AG04449 (cell line): ENCODE data around the gene RAB44.

ENCODE experiments used
- CTCF ChIA-PET: fragments of 350-600 bp; formaldehyde crosslinking; extraction: SDS; loops from one replicate; lab custom pipeline; 2021; ENCODE audit warnings: antibody characterized with exemption; lab: Yijun Ruan, JAX
- POLR2A ChIA-PET: fragments of 400-600, 350-600 bp; formaldehyde crosslinking; extraction: SDS; loops from one replicate; lab custom pipeline; 2020; ENCODE audit warnings: antibody characterized with exemption, inconsistent platforms; lab: Yijun Ruan, JAX
- DNase-seq: peaks from one replicate; pipeline ENCODE4 v3.0.0-alpha.2; 2010; ENCODE audit warnings: low read depth, low spot score
- H3K4me3 ChIP-seq: 2 replicates; pipeline ENCODE4 v1.5.1; 2011; ENCODE audit warnings: low read depth, mild to moderate bottlenecking, control low read depth, low read length
- TF ChIP-seq, protein P1 (sequence below): IDR thresholded peaks from one replicate; pipeline ENCODE4 v1.5.1; 2011; ENCODE audit warnings: mild to moderate bottlenecking, moderate library complexity, low read length, control low read depth, inconsistent platforms; ENCODE audit not compliant: insufficient read depth; ENCODE audit errors: missing control alignments

Gene RAB44

DNA sequence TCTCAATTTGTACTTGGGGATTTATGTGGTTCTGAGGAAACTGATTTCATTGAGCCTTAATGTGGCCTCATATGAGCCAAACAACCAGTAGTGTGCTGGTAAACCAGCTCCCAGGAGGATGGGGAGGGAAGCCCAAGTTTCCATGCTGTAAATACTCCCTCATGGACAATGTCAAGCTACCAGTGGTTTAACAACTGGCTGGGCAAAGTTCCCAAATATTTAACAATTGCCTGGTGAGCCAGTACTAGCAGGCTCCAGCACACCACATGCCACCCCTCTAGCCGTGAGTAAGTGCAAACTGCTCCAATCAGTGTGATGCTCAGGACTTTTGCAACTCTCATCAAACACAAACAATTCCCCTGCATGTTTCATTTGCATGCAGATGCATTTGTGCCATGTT is 38.4 kb upstream of the RAB44 start:
- ChIA-PET CTCF (no interaction called here), POLR2A (interaction anchor here (1.1 kb wide), 1 partner anchor 19 kb away, joined by 3 read pairs; the partner anchor contains the start of gene CDKN1A)
- no peak for DNase-seq
- TF ChIP-seq, protein P1, sequence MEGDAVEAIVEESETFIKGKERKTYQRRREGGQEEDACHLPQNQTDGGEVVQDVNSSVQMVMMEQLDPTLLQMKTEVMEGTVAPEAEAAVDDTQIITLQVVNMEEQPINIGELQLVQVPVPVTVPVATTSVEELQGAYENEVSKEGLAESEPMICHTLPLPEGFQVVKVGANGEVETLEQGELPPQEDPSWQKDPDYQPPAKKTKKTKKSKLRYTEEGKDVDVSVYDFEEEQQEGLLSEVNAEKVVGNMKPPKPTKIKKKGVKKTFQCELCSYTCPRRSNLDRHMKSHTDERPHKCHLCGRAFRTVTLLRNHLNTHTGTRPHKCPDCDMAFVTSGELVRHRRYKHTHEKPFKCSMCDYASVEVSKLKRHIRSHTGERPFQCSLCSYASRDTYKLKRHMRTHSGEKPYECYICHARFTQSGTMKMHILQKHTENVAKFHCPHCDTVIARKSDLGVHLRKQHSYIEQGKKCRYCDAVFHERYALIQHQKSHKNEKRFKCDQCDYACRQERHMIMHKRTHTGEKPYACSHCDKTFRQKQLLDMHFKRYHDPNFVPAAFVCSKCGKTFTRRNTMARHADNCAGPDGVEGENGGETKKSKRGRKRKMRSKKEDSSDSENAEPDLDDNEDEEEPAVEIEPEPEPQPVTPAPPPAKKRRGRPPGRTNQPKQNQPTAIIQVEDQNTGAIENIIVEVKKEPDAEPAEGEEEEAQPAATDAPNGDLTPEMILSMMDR: no peak
- no peak overlapping the region for H3K4me3 ChIP-seq

DNA sequence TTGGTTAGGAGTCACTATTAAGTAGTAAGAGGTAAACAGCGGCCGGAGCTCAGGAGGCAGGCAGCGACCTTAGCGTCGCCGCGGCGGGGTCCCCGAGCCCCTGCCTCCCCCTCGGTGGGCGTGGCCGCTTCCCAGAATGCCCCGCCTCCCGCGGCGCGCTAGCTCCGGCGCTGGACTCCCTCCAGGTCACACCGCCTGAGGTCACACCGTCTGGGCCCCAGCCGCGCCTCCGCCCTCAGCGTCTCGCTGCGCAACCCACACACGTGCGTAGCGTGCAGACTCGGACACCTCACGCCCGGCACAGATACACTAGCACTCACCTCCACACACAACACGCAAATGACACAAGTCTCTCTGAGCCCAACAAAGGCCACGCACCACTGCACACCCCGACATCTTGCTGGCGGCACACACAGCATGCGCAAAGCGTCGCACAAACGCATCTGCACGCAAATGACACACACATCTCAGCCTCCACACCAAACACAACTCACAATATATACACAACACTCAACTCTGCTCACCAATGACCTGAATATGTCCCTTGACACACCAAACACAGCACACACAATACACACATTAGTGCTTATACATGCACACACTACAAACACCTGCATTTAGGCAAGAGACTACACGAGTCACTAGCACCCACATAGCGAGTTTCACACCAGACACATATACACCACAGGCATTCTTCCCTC is 36.7 kb upstream of the RAB44 start:
- ChIA-PET POLR2A (interaction anchor here (1.0 kb wide), 1 partner anchor 18 kb away, joined by 5 read pairs; the partner anchor contains the start of gene CDKN1A), CTCF (interaction anchor here (1.2 kb wide), 1 partner anchor 99 kb away, joined by 3 read pairs; no protein-coding TSS in a partner anchor)
- DNase-seq: no peak
- no peak overlapping the region for H3K4me3 ChIP-seq
- TF ChIP-seq, protein P1: no peak

DNA sequence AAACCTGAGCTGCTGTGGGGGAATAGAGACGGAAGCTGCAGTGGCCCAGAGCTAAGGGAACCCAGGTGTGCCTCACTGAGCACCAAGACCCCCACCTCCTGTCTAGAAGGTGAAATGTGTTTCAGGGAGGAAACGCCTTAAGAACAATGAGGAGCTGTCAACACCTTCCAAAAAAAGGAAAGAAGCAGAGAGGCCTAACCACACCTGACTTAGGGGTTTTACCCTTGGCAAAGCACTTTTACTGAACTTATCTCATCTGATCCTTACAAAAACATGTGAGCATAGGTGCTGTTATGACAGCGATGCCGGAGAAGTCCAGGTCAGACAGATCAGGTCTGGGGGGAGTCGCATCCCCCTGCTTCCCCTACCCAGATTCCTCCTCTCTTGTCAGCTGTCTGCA is 35.2 kb upstream of the RAB44 start:
- CTCF ChIA-PET: no interaction called here
- TF ChIP-seq, protein P1: no peak
- DNase-seq: no peak
- no peak overlapping the region for H3K4me3 ChIP-seq
- POLR2A ChIA-PET: no interaction called here

DNA sequence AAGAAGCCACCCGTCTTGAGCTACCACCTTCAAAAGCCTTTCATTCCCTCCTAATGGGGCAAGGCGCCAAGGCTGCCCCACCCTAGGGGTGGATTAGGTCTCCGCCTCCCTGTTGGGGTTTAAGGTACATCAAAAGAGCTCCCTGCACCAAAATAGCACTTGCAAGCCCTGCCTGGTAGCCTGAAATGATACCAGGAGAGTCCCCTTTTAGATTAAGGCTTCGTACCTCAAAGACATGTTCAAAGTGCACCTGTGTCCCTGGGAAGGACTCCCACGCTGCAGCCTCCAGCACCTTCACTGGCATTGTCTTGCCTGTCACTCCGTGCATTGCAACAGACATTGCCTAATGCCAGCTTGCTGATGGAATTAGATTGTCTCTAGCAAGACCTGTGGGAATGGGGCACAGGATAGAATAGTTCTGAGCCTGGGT is 34.8 kb upstream of the RAB44 start:
- POLR2A ChIA-PET: no interaction called here
- no peak overlapping the region for H3K4me3 ChIP-seq
- CTCF ChIA-PET: interaction anchor here (1.0 to 3.1 kb wide), 3 partner anchors 12 to 62 kb away, joined by 3 to 15 read pairs (median 4); no protein-coding TSS in a partner anchor

DNA sequence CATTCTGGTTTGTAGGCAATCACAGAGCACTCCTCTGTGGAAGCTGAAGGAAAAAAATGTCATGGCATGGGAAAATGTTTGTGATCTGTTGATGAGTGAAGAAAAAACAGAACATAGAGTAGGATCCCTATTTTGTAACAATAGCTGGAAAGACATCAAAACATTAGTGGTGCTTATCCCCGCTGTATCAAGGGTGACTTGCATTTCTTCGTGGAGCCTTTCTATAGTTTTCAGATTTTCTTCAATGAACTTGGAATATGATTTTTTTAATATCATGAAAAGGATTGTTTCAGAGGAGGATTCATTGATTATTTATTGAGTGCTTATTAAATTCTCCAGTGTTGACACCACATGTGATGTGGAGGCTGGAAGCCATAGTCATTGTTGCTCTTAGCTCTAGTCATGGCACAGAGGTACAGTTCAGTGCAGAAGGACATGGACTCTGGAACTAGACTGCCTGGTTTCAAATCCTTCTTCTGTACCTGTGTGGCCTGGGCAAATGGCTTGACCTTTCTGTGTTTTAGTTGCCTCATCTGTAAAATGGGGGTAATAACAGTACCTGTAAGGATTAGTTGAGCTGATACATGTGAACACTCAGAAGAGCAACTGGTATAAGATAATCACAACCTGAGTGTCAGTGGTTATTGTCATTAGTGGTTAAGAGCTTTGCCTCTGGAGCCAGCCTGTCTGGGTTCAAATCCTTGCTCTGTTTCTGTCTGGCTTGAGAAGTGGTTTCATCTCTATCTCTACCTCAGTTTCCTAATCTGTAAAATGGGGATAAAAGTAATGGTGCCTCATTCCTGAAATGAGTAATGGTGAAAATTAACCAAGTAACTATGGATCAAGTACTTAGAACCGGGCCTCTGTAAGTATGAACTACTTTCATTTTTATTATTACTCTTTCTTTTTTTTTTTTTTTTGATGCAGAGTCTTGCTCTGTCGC is 33.9 kb upstream of the RAB44 start:
- CTCF ChIA-PET: interaction anchor here (1.0 to 3.1 kb wide), 5 partner anchors 11 to 61 kb away, joined by 3 to 15 read pairs (median 4); no protein-coding TSS in a partner anchor
- H3K4me3 ChIP-seq: no peak overlapping the region
- POLR2A ChIA-PET: no interaction called here
- DNase-seq: no peak
- TF ChIP-seq, protein P1: no peak

More for the DNA sequence above, 34.8 kb upstream of the RAB44 start:
- TF ChIP-seq, protein P1: no peak
- DNase-seq: no peak
